ENCODE data around the gene MAFG. TPM values are rescaled to one million over a fixed set of nuclear protein-coding genes. Genes with fewer than 3 reads are reported as not detected.

The MAFG gene
- total RNA-seq, 4 donors from 2014 or later, result 10.0 to 26.6 (median 23.5) TPM

DNA sequence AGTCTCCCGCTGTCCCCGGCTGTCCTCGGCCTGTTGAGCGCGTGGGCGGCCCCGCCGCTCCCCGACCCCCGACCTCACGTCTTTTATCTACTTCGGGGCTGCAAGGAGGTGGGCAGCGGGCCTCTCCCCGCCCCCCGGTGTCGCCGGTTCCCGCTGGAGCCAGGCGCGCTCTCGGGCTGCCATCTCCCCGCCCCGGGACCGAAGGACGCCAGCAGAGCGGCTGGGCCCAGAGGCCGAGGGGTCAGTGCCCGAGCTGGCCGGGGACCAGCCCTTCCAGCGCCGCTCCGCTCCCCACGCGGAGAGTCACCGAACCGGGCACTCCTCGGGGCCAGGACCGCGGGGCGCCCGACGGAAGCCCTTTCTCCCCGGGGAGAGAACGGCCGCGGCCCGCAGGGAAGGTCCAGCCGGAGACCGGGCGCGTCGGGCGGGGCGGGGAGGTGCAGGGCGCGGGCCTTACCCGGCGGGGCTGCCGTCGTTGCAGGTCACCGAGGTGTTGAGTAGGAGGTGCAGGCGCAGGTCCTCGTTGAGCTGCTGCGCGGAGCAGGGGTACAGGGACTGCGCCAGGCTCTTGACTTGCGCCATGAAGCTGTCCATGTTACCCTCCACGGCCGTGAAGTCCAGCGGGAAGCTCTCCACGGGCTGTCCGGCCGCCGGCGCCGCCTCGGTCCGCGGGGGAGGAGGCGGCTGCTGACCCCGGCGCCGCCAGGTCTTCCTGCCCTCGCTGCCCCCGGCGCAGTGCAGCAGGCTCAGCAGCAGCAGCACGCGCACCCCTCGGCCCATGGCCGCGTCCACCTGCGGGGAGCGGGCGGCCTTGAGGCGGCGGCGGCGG lies 32.8 kb upstream of the MAFG start:
- Histone ChIP-seq H3K4me1 (peaks cover 12 to 45% (median 32%) of the 10 kb centered on the region in 3 donors), H3K27ac (no peak overlapping the region), H3K36me3 (no peaks in the 10 kb centered on the region), H3K27me3 (peaks cover 17 to 88% (median 24%) of the 10 kb centered on the region in 4 donors), H3K4me3 (peak overlapping the region; percentile 29 to 72 (median 42)), H3K9me3 (no peaks in the 10 kb centered on the region)
- DNase-seq, result no peak
- 6% methylated on average over 12 of the region's 98 CpGs; no CpG with 5 or more reads in 1 of the 2 donors for WGBS, 2 donors
- TF ChIP-seq, protein P1, sequence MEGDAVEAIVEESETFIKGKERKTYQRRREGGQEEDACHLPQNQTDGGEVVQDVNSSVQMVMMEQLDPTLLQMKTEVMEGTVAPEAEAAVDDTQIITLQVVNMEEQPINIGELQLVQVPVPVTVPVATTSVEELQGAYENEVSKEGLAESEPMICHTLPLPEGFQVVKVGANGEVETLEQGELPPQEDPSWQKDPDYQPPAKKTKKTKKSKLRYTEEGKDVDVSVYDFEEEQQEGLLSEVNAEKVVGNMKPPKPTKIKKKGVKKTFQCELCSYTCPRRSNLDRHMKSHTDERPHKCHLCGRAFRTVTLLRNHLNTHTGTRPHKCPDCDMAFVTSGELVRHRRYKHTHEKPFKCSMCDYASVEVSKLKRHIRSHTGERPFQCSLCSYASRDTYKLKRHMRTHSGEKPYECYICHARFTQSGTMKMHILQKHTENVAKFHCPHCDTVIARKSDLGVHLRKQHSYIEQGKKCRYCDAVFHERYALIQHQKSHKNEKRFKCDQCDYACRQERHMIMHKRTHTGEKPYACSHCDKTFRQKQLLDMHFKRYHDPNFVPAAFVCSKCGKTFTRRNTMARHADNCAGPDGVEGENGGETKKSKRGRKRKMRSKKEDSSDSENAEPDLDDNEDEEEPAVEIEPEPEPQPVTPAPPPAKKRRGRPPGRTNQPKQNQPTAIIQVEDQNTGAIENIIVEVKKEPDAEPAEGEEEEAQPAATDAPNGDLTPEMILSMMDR (IDR thresholded peaks at IDR 0.05), result no peak
- TF ChIP-seq POLR2A (IDR thresholded peaks at IDR 0.05), result no peak
- intact Hi-C loops (cut with DNase I), result no loop called here

DNA sequence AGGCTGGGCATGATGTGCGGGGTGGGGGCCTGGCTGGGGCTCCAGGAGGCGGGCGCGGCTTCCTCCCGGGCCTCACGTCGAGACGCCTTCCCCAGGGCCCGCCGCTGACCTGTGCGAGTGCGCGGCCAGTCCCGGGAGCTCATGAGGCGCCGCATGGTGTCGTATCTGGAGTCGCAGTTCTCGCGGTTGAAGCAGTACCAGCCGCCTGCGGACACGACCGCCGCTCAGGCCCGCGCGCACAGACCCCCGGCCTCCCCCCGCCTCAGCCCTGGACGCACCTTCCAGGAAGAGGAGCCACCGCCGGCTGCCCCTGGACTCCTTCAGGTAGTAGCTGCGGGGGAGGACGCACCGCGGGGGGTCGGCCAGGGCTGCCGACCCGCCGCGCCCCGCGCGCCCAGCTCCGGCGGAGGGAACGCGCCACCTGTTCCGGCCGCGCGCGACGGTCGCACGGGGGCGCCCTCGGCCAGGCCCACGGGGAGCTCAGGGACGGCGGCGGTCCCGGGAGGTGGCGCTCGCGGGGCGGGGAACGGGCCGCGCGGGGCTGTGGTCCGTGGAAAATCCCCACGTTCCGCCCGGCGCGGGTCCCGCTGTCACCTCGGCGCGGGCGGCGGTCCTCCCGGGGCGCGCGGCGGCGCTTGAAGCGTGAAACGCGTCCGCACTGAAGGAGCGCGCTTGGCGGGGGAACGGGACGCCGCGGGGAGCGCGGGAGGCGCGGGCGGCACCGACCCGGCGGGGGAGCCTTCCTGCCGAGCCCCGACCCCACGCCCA lies 32.0 kb upstream of the MAFG start:
- no peak for TF ChIP-seq POLR2A (IDR thresholded peaks at IDR 0.05)
- TF ChIP-seq, protein P1 (IDR thresholded peaks at IDR 0.05), result peak; percentile 30 to 99 (median 96)
- Histone ChIP-seq H3K36me3 (no peaks in the 10 kb centered on the region), H3K4me3 (peak overlapping the region; percentile 29 to 72 (median 42)), H3K9me3 (no peaks in the 10 kb centered on the region), H3K27me3 (peaks cover 17 to 95% (median 24%) of the 10 kb centered on the region in 4 donors), H3K27ac (no peak overlapping the region), H3K4me1 (peaks cover 12 to 44% (median 32%) of the 10 kb centered on the region in 3 donors)
- WGBS, 2 donors, result no CpG with 5 or more reads among the region's 112 CpGs
- intact Hi-C loops (cut with DNase I), result loop anchor here (2.0 to 10.0 kb wide), 2 partner anchors 63 to 195 kb away; partner anchors contain the start of genes CENPX and LRRC45
- DNase-seq, result no peak

DNA sequence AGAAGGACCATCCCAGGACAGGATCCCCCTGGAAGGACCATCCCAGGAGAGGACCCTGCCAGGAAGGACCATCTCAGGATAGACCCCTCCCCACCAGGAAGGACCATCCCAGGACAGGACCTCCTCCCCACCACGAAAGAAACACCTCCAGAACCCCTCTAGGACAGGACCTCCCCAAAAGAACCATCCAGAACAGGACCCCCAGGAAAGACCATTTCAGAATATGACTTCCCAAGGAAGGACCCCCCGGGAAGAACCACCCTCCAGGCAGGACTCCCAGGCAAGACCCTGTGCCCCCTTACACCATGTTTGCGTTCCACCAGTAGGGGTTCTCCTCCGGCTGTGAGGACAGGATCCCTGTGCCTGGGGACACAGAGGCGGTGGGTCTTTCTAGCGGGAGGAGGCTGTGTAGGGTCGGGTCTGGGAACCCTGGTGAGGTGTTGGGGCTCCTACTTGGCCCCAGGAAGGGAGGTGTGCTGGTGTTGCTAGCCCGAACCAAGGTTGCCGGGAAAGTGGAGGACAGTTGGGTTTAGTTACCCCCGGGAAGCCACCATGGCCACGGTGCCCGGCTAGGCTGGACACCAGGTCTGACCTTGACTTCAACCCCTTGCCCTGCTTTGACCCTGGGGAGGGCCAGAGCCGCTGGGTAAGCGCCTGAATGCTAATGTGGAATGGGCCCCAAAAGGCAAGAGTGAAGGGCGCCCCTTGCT lies 31.3 kb upstream of the MAFG start:
- TF ChIP-seq POLR2A (IDR thresholded peaks at IDR 0.05), result no peak
- TF ChIP-seq, protein P1 (IDR thresholded peaks at IDR 0.05), result no peak
- H3K4me1 ChIP-seq, result peaks cover 12 to 44% (median 32%) of the 10 kb centered on the region in 3 donors
- H3K27me3 ChIP-seq, result peaks cover 17 to 95% (median 24%) of the 10 kb centered on the region in 4 donors
- DNase-seq, result no peak
- no peaks in the 10 kb centered on the region for H3K9me3 ChIP-seq
- no peaks in the 10 kb centered on the region for H3K36me3 ChIP-seq
- WGBS, 2 donors, result 56 to 68% methylated on average over 3 to 5 of the region's 15 CpGs
- intact Hi-C loops (cut with DNase I), result loop anchor here (2.0 to 10.0 kb wide), 2 partner anchors 64 to 196 kb away; partner anchors contain the start of genes CENPX and LRRC45
- no peak overlapping the region for H3K27ac ChIP-seq
- H3K4me3 ChIP-seq, result peak overlapping the region in 2 of 4 donors; percentile 45 to 72

DNA sequence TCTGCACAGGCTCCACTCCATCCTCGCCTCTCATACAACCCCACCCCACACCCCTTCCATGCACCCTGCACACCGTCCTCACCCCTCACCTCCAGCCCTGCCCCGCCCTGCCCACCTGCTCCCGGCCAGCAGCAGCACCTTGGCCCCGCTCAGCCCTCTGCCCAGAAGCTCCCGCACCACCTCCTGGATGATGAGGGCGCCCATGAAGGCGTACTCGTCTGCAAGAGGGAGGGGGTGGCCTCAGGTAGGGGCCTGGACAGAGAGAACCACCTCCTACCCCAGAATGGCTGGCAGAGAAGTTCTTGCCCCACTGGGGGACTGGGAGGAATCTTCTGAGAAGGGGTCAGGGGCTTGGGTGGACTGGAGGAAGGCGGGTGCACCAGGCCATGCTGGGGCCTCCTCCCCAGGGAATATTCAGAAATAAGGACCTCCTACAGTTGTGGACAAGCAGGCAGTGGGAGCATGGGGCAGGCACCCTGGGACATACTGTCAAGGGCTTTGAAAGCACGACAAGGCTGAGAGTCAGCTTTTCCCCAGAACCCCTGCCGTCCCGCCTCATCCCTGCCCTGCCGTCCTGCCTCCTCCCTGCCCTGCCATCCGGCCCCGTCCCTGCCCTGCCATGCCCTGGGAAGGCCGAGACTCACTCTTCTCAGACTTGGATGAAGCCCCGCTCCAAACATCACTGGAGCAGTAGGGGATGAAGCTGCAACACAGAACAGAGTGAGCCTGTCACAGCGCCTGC lies 30.3 kb upstream of the MAFG start:
- intact Hi-C loops (cut with DNase I), result loop anchor here (2.0 to 10.0 kb wide), 2 partner anchors 65 to 197 kb away; partner anchors contain the start of genes CENPX and LRRC45
- no peak overlapping the region for H3K4me3 ChIP-seq
- H3K4me1 ChIP-seq, result peaks cover 12 to 44% (median 32%) of the 10 kb centered on the region in 3 donors
- H3K27me3 ChIP-seq, result peaks cover 17 to 92% (median 24%) of the 10 kb centered on the region in 4 donors
- no peak overlapping the region for H3K27ac ChIP-seq
- 71 to 87% methylated on average over 3 to 9 of the region's 19 CpGs for WGBS, 2 donors
- DNase-seq, result no peak
- TF ChIP-seq, protein P1 (IDR thresholded peaks at IDR 0.05), result no peak
- TF ChIP-seq POLR2A (IDR thresholded peaks at IDR 0.05), result no peak
- no peaks in the 10 kb centered on the region for H3K36me3 ChIP-seq
- no peaks in the 10 kb centered on the region for H3K9me3 ChIP-seq
